ENCODE measurements around the gene NTPCR.
"Not testable (repeated sequence)": the region's sequence is repeated elsewhere in the genome, so short reads cannot be mapped to it uniquely, and the experiment has no call there.

NTPCR gene

DNA sequence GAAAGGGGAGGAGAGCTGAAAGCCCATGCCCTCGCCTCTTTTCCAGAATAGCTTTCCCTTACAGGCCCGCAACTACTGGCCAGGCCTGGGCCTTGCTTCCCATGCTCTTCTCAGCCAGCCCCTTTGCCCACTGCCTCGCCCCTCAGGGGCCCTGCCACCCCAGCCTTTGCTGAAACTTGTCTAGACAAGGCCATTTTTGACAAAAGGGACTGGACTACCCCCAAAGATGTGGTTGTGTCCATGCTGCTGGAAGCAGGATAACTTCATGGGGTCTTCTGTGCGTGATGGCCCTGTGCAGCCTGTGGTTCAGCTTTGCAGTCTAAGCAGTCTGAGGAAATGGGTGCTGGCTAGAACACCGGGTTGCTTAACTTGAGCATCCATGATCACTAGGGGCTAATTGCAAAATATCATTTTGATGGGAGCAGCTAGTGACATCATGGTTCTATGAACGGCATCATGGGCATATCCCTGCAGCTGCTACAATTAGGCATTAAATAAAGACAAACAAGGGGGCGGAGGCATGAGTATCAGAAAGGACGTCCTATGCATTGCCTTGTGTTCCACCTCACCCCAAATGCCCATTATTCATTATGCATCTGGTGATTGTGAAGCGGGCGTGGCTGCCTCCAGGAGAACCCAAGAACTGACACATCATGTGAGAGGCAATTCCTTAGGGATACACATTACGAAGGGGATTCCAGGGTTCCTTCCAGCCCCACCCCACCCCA lies 36.8 kb downstream of the NTPCR start:
- no peak for DNase-seq

DNA sequence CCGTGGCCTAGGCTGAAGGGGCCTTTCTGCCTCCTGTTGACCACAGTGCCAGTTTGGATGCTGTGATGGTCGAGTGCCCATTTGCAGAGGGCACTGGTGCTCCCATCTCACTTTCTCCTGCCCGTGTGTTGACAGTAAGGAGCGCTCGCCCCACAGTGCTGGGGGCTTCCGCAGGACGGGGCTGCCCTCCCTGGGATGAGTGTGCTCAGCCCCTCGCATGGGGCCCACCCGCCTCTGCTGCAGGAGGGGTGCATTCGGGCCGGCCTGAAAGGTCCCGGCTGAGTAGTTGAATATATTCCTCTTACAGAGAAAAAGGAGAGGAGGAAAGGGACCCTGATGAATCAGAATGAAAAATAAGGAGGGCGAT lies 37.3 kb downstream of the NTPCR start:
- DNase-seq, result no peak

DNA sequence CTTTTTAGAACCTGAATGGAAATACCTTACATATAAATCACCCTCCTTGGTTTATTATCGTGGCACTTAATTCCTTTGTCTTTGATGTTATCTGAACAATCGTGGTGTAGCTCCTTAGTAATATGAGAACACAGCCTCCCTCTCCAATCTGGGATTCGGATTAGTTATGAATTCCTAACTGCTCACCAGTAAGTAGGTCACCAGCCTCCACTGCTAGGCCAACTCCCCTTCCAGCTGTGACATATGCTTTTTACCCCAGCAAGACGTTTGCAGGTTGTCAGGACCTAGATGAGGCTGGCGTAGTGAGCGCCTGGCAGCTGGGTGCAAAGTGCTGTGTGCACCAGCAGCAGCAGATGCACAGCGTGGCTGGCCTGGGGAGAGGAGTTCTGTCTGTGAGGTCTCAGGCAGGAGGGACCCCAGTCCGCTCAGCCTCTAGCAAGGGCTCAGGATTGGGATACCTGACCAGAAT lies 38.2 kb downstream of the NTPCR start:
- DNase-seq, result no peak

DNA sequence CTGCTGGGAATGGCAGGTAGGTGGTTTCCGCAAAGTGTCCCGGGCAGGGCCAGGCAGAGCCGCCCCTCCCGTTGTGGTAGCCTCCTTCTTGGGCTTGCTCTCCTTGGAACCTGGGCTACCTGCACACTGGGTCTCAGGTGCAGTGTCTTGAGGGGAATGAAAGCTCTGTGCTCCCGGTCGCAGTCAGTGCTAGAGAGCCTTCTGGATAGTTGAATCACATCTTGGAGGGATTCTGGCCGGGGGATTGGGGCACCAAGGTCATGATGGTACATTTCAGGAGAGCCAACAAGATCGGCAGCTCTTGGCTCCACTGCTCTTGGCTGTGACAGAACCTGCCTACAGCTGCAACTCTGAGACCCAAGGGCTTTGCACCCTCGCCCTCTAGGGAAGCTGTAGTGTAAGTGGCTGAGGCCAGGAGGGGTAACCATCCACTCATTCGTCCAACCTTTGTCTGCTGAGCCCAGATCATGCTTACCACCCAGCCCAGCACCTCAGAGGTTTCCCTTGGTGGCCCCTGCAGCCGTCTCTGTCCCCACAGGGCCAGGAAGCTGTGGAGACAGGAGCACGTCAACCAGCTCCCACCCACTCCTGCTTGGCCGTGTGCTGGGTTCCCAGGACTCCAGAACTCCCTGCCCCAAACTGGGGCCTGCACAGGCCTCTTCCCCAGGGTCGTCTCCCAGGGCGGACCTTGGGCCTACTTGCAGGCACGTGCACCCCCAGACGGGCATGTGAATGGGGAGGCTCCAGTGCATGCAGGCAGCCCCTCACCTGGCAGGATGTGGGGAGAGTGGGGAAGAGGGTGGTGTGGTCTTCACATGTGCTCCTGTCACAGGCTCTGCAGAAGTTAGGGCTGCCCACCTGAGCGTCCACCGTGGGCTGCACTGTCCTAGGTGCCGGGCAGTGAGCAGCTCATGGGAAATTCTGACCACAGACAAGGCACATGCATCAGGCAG lies 40.0 kb downstream of the NTPCR start:
- no peak for DNase-seq

DNA sequence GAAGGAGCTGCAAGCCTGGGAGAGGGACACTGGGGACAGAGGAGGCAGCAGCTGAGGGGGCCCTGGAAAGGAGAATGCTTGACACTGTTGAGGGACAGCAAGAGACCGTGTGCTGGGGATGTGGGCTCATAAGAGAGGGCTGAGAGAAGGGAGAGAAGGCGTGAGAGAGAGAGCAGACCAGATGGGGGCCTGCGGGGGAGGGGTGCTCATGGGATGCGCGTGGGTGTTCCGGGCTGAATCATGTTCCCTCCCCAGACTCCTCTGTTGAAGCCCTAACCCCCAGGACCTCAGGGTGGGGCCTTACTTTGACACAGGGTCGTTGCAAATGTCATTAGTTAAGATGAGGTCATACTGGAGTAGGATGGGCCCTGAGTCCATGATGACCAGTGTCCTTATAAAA lies 40.8 kb downstream of the NTPCR start:
- DNase-seq, result no peak

DNA sequence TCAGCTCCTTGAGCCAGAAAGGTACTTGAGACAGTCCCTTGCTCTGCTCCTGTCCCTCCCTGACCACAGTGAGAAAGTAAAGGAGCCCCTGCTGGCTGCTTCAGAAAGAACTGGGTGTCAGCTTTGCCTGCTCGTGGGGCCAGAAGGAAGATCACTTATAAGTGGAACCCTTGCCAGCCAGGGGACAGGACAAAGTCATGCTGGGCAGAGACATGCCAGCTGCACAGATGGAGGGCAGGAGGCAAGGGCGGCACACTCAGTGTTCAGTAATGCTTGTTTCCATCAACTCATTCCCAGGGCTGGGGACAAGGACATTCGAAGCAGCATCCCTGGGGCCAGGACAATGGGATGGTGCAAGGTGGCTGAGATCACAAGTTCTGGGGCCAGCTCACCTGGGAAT lies 41.8 kb downstream of the NTPCR start:
- no peak for DNase-seq

DNA sequence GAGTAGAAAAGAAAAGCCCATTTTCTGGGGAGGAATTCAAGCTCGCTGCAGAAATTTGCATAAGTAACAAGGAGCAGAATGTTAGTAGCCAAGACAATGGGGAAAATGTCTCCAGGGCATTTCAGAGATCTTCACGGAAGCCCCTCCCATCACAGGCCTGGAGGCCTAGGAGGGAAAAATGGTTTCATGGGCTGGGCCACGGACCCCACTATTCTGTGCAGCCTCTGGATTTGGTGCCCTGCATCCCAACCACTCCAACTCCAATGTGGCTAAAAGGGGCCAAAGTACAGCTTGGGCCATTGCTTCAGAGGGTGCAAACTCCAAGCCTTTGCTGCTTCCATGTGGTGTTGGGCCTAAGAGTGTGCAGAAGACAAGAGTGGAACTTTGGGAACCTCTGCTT lies 43.1 kb downstream of the NTPCR start:
- no peak for DNase-seq

DNA sequence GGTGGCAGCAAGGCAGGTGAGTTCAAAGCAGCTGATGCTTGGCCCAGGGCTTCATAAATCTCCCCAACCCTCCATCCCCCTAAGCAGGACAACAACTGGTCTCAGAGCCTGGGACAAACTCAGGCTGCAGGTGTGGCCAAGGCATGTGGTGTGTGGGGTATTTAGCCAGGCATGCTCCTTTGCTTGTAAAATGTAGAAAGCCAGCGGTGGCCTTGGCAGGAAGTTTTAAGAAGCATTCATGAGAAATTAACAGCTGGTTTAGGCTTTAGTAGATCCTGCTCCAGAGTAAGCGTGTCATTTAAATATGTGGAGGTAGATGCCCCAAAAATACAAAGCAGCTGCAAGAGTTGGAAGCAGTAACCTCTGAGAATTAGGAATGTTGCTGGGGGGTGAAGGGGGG lies 44.8 kb downstream of the NTPCR start:
- DNase-seq, result no peak

DNA sequence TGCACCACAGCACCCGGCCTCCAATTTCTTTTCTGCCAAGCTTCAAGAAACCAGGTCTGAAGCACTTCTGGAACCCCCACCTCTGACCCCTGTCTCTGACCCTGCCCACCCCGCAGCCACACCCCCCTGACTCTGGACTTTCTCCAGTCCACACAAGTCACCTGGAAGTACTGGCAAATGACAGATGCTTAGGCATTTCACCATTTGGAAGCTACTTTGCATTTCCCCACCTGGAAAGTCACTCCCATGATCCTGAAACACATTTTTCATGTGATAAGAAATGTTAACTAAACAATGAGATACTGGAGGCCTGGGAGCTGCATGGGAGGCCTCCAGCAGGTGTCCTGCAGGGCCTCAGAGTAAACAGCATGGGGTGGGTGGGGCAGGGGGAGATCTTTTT lies 45.7 kb downstream of the NTPCR start:
- no peak for DNase-seq

DNA sequence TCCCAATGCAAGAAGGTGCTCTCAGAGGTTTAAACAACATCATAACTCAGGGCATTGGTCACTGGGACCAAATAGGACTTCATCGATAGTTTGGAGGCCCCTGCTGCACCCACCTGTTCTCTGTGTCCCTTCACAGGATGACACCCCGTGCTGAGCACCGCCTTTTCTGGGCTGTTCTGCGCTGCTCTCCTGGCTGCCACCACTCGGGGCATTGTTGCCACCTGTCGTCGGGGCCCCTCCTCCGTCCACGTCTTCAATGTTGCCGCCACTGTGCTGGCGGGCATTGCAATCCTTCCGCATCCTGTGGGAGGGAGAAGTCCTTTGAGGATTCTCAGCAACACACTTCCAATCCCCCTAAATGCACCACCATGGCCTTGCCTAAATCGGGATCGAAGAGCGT lies 47.7 kb downstream of the NTPCR start:
- no peak for DNase-seq

DNA sequence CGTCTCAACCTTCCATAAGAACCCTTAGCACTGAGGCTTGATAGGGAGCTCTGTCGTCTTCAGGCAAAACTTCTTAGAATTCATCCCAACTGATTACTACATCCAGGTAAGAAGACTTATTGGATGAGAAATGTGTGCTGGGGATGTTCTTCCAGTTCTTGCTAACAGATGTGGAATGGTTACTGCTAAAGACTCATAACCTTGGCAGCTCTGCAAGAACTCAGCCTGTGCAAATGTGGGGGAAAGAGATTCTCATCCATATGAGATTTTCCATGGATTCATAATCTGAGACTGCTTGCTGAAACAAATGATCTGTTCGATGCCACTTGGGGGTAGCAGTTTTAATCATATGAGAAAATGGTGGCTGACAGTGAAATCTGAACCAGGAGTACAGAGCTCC lies 48.2 kb downstream of the NTPCR start:
- no peak for DNase-seq

DNA sequence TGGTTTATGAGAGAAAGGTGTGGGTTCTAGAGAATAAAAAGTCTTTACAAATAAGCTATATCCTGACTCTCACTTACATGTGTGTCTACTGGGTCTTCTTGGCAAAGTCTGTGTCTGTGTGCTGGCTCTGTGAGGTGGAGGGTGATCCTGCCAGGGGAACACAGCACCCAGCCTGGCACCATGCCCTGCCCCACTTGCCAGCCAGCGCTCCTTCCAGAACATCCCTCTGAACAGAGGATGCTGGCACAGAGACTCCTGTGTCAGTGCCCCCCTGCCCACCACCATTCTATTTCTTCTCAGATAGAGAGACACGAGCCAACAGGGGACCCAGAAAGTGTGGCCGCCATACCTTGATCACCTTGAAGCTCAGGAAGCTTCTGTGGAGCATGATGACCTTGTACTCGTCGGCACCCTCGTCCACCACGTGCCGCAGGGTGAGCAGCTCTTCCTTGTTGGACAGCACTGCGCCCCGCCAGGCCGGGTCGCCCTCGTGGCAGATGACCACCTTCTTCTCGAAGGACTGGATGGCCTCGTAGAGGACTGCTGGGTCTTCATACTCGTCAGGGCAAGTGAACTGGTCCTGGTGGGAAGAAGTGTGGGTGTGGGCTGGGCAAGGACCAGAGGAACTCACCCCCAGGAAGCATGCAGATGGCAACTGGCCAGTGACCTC lies 49.7 kb downstream of the NTPCR start:
- DNase-seq, result no peak

DNA sequence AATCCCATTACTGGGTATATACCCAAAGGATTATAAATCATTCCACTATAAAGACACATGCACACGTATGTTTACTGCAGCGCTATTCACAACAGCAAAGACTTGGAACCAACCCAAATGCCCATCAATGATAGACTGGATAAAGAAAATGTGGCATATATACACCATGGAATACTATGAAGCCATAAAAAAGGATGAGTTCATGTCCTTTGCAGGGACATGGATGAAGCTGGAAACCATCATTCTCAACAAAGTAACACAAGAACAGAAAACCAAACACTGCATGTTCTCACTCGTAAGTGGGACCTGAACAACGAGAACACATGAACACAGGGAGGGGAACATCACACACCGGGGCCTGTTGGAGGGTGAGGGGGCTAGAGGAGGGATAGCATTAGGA lies 53.2 kb downstream of the NTPCR start:
- not testable (repeated sequence) for DNase-seq

DNA sequence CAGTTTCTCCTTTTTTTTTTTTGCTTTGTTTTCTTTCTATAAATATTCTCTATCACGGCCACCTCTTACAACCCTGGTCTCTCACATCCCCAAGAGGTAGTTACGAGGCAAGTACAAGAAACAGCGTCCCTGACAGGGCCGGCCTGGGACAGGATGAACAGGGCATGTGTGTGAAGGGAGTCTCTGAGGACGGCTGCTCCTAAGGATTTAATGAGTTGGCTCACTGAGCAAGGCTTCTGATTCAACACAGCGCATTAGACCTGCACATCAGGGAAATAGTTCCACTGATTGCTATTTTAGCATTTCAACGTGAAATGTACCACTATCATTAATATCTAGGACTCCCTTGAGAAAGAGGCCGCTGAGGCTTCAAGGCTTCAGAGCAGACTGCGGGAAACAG lies 54.0 kb downstream of the NTPCR start:
- DNase-seq, result no peak

DNA sequence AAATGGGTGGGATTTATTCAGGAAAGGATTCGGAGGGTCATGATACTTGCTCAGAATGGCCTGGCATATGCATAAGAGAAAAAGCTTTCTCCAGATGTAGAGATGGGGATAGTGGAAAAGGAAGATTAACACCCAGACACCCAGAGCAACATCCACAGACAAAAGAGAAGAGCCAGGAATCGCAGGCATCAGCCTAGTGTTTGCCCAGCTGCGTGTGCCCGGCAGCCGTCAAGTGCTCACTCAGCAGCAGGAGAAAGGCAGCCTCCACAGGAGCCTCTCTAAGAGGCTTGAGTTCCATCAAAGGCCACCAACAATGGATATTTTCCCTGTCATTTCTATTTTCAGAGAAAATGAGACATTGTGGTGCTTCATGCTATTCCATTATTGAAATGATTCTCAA lies 54.7 kb downstream of the NTPCR start:
- no peak for DNase-seq

DNA sequence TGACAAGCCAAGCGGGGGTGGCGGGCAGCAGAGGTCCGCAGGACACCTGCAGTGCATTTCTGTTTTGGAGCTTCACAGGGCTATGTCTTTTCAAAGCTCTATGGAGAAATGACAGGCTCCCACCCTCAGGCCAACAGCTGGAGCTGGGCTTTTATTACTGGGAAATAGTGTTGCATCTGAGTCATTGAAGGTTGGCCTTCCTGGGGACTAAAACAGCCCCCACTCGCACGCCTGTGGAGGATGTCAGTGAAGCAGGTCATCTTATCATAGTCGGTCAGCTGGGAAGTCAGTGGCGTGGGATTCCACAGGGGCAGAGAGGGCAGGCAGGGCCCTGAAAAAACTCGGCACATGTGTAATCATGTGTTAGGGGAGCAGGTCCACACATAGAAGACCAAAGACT lies 55.3 kb downstream of the NTPCR start:
- DNase-seq, result no peak

DNA sequence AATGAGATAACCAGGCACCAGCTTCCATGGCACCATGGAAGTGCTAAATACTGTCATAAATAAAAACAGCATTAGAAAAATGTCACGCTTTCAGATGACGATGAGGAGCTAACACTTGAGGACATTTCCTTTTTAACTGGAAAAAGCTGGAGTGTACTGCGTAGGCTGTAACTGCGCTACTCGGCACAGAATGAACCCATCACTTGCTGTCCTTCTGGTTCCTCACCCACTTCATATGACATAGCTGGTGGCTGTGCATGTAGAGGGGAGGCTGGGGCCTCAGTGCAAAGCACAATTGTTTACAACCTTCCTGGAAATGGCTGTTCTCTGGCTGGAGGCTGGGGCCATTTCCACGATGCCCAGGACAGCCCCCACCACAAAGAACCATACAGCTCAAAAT lies 55.7 kb downstream of the NTPCR start:
- no peak for DNase-seq

DNA sequence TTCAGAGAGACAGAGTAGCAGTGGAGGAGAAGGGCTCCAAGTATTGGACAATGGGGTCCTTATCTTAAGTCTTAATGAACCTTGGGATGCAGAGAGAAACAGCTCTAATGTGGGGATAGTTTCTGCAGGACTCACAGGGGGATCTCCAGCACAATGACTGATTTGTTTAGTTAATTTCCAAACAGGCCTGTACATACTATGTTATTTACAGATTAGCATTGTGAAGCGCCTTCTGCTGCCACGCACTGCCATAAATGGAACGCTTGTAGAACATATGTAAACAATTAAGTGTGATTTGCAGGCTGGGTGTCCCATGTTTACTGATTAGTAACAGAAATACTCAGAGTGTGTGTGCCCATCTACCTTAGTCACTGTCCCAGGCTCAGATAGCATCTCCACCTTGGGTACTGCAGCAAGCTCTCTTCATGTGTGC lies 56.1 kb downstream of the NTPCR start:
- no peak for DNase-seq

DNA sequence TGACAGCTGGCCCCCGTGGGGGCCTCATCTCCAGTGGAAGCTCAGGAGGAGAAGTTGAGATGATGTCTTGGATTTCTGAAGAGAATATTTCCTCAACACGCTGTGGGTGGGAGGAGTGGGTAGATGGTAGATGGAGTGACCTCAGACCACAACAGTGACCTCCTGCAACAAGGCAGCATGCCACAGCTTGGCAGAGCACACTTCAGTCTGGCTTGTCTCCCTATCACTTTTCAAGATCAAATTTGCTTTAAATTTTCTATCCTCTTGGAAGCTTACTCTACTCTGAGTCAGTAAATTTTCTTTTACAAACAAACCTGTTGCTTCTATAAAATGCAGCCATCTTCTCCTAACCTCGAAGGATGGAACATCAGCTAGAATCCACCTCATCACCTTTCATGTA lies 59.7 kb downstream of the NTPCR start:
- DNase-seq, result no peak

DNA sequence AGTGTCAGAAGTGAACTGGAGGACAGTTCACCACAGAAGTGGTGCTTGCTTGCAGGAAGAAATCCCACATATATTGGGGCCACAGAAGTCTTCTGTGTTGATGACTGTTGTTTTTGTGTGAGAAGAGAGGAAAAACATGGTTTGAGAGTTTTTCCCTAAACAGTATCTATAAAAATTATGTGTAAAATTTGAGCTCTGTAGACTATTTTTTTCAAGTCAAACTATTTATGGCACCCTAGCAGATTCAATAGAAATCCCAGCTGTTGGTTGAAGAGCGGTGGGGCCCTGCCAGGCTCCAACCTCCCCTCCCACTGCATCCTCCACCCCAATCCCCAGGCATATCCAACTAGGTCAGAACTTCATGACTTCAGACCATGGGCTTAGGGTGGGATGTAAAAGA lies 61.6 kb downstream of the NTPCR start:
- no peak for DNase-seq

DNA sequence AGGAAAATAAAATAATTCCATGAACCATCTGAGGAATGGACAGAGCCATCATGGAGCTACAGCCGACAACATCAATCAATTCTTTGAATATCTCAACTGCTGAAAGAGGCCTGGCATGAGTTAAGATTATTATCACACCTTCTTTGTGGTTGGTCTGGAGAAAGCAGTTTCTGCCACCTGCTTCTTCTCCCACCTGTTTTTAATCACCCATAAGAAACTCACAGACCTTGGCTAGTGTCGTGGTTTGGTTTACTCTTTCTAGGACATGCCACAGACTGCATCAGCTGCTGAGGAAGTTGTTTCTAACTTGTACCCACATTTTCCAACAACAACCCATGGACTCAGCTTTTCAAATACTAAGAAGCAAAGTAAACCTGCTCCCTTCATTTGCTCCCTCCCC lies 65.6 kb downstream of the NTPCR start:
- DNase-seq, result peak; percentile 19

DNA sequence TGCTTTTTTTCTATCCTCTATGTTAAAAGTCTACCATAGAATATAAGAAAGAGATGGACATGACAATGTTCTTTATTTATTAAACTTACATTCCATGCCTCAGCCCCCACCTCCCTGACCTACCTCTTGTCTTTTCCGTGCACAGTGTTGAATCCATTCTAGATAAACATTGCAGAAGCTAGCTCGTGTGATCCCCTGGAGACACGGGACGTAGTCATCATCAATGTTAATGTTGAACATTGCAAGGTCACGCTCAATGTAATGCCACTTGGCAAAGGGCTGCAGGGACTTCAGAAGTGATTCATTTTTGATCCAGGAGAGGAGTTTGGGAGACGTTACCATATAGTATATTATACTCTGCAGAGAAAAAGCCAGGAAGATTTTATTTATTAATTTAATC lies 66.4 kb downstream of the NTPCR start:
- DNase-seq, result no peak

DNA sequence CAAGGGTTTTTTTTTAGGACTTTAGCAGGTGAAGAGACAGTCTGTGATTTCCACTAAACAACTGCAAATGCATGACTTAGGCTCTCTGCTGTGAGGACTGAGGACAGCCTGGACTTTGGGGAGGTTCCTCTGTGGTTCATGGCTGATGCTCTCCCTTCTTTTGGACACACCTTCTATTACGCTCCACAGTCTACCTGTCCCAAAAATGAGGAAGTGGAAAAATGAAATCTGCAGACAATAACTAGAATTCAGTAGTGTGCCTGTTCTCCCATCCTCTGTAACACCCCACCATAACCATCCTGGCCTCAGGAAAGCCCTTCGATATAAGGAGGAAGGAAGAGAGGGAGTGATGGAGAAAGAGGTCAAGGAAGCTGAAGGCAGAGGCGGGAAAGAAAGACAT lies 68.7 kb downstream of the NTPCR start:
- DNase-seq, result no peak

All from activated CD4-positive, alpha-beta T cell treated with anti-CD3 and anti-CD28 coated beads, Interleukin-2, amount 50 U/mL, for 16 hours (primary cell).